HG02938 (cell line): ENCODE measurements around the gene ZNF778.

Experiments
- ATAC-seq: cut with Tn5 transposase; IDR thresholded peaks from one replicate; pipeline ENCODE4 v1.9.1; 2021; ENCODE audit warnings: mild to moderate bottlenecking, moderate library complexity; ENCODE audit not compliant: unreplicated experiment

ZNF778 gene

GRCh38 chr16:89273741-89274472 lies 56.4 kb downstream of the ZNF778 start:
- ATAC-seq = no peak

- no peak for ATAC-seq
Observed at GRCh38 chr16:89274561-89275283, 57.2 kb downstream of the ZNF778 start.

DNA sequence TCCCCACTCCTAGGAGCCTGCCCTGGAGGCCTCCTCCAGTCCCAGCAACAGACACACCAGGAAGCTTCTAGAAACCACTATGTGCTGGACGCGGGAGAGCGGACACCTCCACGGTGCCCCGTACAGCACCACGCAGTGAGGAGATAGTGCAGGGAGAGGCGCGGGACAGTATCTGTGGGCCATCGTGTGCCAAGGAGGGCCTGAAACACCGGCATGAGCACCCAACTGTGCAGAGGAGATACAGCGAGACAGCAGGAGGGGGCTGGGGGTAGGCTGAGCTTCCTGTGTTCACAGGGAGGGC lies 57.7 kb downstream of the ZNF778 start:
- no peak for ATAC-seq

GRCh38 chr16:89275837-89276720 lies 58.6 kb downstream of the ZNF778 start:
- ATAC-seq = no peak

GRCh38 chr16:89277049-89277448 lies 59.5 kb downstream of the ZNF778 start:
- ATAC-seq = no peak

DNA sequence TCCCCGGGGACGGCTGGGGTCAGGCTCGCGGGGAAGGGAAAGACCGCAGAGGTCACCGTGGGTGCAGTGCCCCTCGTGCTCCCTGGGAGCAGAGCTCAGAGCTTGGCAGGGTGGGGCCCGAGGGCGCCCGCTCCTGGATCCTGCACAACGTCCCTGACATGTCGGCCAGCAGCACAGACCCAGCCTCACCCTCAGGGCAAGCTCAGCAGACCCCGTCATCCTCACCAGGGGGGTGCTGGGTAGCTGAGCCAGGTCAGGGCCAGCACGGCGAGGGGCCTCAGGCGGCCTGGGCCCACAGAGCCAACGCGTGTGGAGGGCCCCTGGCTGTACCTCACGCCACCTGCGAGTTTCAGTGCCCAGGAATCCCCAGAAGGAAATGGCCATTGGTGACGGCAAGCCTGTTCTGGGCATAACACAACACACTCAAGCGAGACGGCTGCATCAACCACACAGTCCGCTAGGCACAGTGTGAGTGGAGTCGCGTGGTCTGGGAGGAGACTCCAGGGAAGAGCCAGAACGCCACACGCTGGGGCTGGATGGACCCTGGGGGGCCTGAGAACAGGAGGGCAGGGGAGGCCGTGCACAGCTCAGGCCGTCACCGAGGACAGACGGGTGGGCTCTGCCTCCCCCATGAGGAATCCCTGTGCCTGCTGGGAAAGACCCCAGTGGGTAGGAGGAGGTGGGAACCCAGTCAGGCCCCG lies 60.3 kb downstream of the ZNF778 start:
- ATAC-seq = no peak

DNA sequence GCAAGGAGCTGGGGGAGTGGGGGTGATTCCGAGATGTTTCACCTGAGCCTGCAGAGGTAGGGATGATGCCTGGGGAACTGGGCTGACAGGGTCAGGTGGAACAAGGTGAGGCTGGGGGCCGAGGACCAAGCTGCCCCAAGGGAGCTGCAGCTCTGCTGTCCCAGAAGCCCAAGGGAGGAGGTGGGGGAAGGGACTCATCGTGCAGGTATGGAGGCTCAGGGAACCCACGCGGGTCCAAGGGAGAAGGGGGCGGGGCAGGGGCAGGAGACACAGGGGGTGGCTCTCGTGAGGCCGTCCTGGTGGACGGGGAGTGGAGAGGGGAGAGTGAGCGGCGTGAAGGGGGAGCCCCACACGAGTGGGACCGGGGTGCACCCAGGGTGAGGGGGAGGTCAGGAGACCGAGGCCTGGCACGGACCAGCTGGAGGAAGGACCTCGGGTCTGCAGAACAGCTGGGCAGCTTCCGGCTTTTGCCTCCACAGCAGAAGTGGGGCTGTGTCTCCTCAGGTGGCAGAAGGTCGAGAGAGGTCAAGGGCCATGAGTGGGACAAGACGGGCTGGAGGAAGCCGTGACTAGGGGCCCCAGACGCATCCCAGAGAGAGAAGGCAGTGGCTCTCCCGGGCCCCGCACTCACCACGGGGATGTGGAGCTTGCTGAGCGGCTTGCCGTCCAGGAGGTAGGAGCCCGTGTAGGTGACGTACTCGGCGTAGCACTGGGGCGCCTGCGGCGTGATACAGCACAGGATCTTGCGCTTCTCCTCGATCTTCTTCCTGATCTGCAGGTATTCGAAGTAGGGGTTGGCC lies 61.1 kb downstream of the ZNF778 start:
- ATAC-seq = no peak

DNA sequence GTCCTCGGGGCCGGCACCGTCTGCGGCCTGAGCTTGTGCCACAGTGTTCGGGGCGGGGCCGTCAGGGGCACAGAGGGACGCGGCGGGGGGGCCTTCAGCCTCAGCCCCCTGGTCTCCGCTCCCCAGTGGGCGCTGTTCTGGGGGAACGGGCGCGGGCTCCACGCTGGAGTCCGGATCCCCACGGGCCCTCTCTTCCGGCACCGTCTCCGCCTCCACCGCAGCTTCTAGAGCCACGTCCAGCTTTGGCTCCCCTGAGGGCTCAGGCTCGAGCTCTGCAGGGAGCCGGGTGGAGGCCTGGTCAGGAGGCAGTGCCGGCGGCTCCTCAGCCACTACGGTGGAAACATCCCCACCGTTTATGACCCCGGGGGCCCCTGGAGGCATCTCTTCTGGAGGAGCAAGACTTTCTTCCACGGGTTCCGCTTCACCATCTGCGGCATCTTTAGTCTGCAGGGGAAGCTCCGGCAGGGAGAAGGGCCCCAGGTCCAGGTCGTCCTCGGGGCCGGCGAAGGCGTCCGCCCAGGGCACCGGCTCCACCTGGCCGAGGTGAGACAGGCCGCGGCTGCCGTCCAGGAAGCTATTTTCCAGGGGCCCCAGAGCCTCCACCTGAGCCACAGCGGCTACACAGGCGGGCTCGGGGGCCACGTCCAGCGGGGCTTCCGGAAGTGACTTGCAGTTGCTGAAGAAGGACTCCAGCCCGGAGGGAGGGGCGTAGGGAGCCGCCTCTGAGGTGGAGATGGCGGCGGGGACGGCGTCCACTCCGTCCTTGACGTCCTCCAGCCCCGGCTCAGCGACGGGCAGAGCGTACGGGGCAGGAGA lies 62.4 kb downstream of the ZNF778 start:
- no peak for ATAC-seq

DNA sequence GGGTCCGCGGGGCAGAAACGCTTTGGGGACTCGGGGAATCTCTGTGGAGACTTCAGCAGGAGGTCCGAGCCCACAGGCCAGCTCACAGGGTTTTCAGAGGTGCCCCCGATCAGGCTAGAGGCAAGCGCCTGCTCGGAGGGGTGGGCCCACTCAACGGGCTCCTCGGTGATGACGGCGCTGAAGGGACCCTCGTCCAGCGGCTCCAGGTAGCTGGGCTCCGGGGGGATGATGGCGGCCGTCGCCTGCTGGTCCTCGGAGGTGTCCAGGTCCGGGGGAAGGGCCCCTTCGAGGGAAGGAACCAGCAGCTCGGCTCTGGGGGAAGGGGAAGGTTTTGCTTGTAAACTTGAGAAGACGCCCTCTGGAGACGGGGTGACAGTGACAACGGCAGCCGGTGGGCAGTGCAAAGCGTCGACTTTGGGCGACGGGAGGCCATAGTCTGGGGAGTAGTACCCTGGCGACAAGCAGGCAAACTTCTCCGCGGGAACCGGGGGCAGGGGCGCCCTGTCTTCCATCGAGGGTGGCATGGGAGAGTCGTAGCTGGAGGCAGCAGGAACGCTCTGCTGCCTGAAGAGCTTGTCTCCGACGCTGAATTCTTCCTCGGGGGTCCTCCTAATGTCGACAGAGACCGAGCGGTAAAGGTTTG lies 63.2 kb downstream of the ZNF778 start:
- ATAC-seq = no peak

- no peak for ATAC-seq
Observed at GRCh38 chr16:89281189-89281577, 63.7 kb downstream of the ZNF778 start.

DNA sequence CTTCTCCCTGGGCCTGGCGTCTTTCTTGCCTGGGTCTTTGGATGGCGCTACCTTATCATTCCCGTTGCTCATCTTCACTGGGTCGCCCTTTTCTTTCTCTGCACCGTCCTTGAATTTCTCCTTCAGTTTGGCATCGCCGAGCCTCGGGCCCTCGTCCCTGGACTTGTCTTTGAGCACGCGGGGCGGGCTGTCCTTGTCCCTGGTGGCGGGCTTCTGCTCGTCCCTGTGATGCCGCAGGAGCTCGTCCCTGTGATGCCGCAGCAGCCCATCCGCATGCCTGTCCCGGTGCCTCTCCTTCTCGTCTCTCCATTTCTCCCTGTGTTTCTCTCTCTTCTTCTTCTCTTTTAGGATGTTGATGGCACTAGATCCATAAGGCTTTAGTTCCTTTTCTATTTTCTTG lies 64.3 kb downstream of the ZNF778 start:
- ATAC-seq = no peak

DNA sequence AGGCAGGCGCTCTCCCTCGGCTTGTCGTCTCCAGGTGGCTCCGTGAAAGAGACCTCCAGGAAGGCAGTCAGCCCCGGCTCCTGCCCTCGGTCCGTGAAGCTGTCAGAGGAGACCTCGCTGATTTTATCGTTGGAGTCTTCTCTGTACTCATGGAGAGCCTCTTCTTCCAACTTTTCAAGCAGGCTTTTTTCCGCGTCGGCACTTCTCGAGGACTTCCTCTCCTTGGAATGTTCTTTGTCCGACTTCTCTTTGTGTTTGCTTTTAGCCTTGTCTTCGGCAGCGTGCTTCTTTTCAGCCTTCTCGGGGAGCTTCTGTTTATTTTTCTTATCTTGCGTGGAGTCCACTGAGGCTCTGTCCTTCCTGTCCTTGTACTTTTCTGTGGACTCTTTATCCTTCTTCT lies 65.0 kb downstream of the ZNF778 start:
- ATAC-seq = no peak

DNA sequence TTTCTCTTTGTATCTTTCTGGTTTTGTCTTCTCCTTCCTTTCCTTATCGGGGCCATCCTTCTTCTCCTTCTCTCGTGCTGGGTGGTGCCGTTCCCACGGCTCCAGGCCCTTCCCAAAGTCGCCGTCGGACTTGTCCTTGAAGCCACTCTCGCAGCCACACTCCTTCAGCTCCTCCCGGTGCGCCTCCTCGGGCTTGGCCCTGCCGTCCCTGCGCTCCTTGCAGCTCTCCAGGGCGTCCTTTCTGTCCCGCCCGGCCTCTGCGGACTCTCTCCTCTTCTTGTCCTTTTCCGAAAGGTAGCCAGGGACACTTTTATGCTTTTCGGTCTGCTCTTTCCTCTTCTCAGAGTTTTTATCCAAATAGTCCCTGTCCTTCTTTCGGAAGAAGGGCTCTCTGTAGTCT lies 65.9 kb downstream of the ZNF778 start:
- ATAC-seq = no peak

DNA sequence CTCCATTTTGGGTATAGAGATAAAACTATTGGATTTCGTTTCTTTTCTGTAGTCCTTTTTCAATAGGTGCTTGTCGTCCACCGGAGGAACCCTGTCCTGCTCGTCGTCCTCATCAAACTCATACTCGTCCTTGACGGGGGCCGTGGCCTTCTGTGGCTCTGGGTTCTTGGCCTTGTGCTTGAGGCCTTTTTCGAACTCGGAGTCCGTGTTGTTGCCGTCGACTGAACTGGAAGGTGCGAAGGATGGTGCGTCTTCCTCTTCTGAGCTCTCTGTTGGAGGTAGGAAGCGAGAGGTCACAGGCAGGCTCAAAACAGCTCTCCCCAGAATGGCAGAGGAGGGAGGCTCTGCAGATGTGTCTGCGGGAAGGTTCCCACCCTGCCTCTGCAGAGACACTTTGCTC lies 67.9 kb downstream of the ZNF778 start:
- no peak for ATAC-seq

GRCh38 chr16:89286096-89286495 lies 68.6 kb downstream of the ZNF778 start:
- ATAC-seq = no peak
